ENCODE results near the gene CNTNAP5.

Gene CNTNAP5

GRCh38 chr2:124666976-124667375, 641.9 kb downstream of the CNTNAP5 start:
- DNase-seq (ENCODE audit: low read depth in 2 of 3, low spot score in 2 of 3), result no peak

GRCh38 chr2:124668161-124668560, 643.1 kb downstream of the CNTNAP5 start:
- DNase-seq (ENCODE audit: low read depth in 2 of 3, low spot score in 2 of 3), result no peak

GRCh38 chr2:124670187-124670586, 645.1 kb downstream of the CNTNAP5 start:
- no peak for DNase-seq (ENCODE audit: low read depth in 2 of 3, low spot score in 2 of 3)

- no peak for DNase-seq (ENCODE audit: low read depth in 2 of 3, low spot score in 2 of 3)
These were observed 653.0 kb downstream of the CNTNAP5 start for GRCh38 chr2:124678043-124678442.

- no peak for DNase-seq (ENCODE audit: low read depth in 2 of 3, low spot score in 2 of 3)
These were observed 658.7 kb downstream of the CNTNAP5 start for GRCh38 chr2:124683536-124684428.

- DNase-seq (ENCODE audit: low read depth in 2 of 3, low spot score in 2 of 3), result no peak
These were observed 664.3 kb downstream of the CNTNAP5 start for GRCh38 chr2:124689348-124689747.

GRCh38 chr2:124692216-124692615, 667.1 kb downstream of the CNTNAP5 start:
- DNase-seq (ENCODE audit: low read depth in 2 of 3, low spot score in 2 of 3), result no peak

GRCh38 chr2:124692707-124693106, 667.6 kb downstream of the CNTNAP5 start:
- DNase-seq (ENCODE audit: low read depth in 2 of 3, low spot score in 2 of 3), result no peak

- no peak for DNase-seq (ENCODE audit: low read depth in 2 of 3, low spot score in 2 of 3)
These were observed 668.1 kb downstream of the CNTNAP5 start for GRCh38 chr2:124693156-124693555.

GRCh38 chr2:124698979-124699565, 674.0 kb downstream of the CNTNAP5 start:
- DNase-seq (ENCODE audit: low read depth in 2 of 3, low spot score in 2 of 3), result no peak

- no peak for DNase-seq (ENCODE audit: low read depth in 2 of 3, low spot score in 2 of 3)
These were observed 677.7 kb downstream of the CNTNAP5 start for GRCh38 chr2:124702777-124703176.

GRCh38 chr2:124704071-124704925, 679.2 kb downstream of the CNTNAP5 start:
- DNase-seq (ENCODE audit: low read depth in 2 of 3, low spot score in 2 of 3), result no peak

GRCh38 chr2:124708661-124709060, 683.6 kb downstream of the CNTNAP5 start:
- DNase-seq (ENCODE audit: low read depth in 2 of 3, low spot score in 2 of 3), result no peak

GRCh38 chr2:124713969-124714368, 688.9 kb downstream of the CNTNAP5 start:
- DNase-seq (ENCODE audit: low read depth in 2 of 3, low spot score in 2 of 3), result no peak

- no peak for DNase-seq (ENCODE audit: low read depth in 2 of 3, low spot score in 2 of 3)
These were observed 700.1 kb downstream of the CNTNAP5 start for GRCh38 chr2:124725187-124725586.

GRCh38 chr2:124740636-124741035, 715.5 kb downstream of the CNTNAP5 start:
- DNase-seq (ENCODE audit: low read depth in 2 of 3, low spot score in 2 of 3), result no peak

- DNase-seq (ENCODE audit: low read depth in 2 of 3, low spot score in 2 of 3), result no peak
These were observed 728.8 kb downstream of the CNTNAP5 start for GRCh38 chr2:124753842-124754241.

GRCh38 chr2:124755386-124755785, 730.3 kb downstream of the CNTNAP5 start:
- no peak for DNase-seq (ENCODE audit: low read depth in 2 of 3, low spot score in 2 of 3)

GRCh38 chr2:124756048-124756447, 731.0 kb downstream of the CNTNAP5 start:
- no peak for DNase-seq (ENCODE audit: low read depth in 2 of 3, low spot score in 2 of 3)

GRCh38 chr2:124762388-124762787, 737.3 kb downstream of the CNTNAP5 start:
- DNase-seq (ENCODE audit: low read depth in 2 of 3, low spot score in 2 of 3), result no peak

GRCh38 chr2:124763611-124764010, 738.5 kb downstream of the CNTNAP5 start:
- DNase-seq (ENCODE audit: low read depth in 2 of 3, low spot score in 2 of 3), result no peak

GRCh38 chr2:124774781-124775180, 749.7 kb downstream of the CNTNAP5 start:
- no peak for DNase-seq (ENCODE audit: low read depth in 2 of 3, low spot score in 2 of 3)
